ENCODE data around the gene ITGA3.

DNA sequence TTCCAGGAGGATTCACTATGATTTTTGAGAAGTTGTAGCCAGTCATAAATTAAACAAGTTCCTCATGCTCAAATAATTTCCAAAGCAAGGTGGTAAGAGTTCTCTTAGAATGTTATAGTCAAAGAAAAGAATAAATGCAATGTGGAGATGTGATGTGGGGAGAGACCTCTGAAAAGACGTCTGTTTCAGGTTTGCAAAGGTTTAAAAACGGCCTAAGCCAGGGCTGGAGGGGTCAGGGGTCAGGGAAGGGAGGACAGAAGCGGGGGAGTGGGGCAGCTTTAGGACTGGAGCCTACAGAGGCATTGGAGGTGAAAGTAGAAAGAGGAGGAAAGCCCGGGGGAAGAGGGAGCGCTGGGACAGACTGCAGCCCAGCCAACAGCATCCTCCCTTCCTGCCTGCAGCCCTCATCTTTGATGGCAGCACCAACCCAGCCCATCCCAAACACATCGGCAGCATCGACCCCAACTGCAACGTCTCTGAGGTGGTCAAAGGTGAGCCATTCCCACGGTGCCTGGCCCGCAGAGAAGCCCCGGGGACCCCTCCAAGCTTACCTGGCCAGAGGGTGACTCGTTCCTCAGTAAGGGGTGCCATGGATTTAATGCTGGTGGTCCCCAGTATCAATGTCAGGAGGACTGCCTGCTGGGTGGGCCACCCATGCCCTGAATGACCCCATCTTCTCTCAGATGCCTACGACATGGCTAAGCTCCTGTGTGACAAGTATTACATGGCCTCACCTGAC lies 50.7 kb downstream of the ITGA3 start:
- TF ChIP-seq CTCF (IDR thresholded peaks at IDR 0.05) = no peak
- no peak for TF ChIP-seq EHMT2 (IDR thresholded peaks at IDR 0.05; ENCODE audit: low read depth)

Measured in A549 (cell line).